Activated naive CD4-positive, alpha-beta T cell treated with anti-CD3 and anti-CD28 coated beads, Interleukin-2, amount 50 U/mL, for 72 hours (primary cell): ENCODE results near the gene GNAI2. TPM values are rescaled to one million over a fixed set of nuclear protein-coding genes. Genes with fewer than 3 reads are reported as not detected.
A peak's percentile ranks its signal among the peaks of the same experiment; 100 is the strongest.
"Not testable (repeated sequence)": the region's sequence is repeated elsewhere in the genome, so short reads cannot be mapped to it uniquely, and the experiment has no call there.

Experiments used
- ATAC-seq, 2 donors: fragments of 150-1000 bp; cut with Tn5 transposase; 2 replicates each; pipeline ENCODE4 v1.10.0; 2021; ENCODE audit warnings: mild to moderate bottlenecking in 2 of 2, moderate library complexity in 2 of 2
- DNase-seq, 2 donors: peaks; one replicate each; pipeline ENCODE4 v3.0.0; 2021 to 2022; ENCODE audit warnings: low spot score in 2 of 2
- H3K27ac Mint-ChIP-seq, 2 donors: one replicate each; pipeline ENCODE4 v1.8.0; 2022; ENCODE audit warnings: mild to moderate bottlenecking in 2 of 2, mixed read lengths in 2 of 2
- H3K36me3 Mint-ChIP-seq, 2 donors: one replicate each; pipeline ENCODE4 v1.8.0; 2022; ENCODE audit warnings: mixed read lengths in 2 of 2
- H3K9me3 Mint-ChIP-seq, 2 donors: one replicate each; pipeline ENCODE4 v1.8.0; 2022; ENCODE audit warnings: mixed read lengths in 2 of 2
- total RNA-seq, 2 donors: library from RNA; stranded (reverse); gene quantifications; one replicate each; pipeline ENCODE4 v1.2.3, GENCODE V29; 2022

The GNAI2 gene
- total RNA-seq, 2 donors from 2014 or later, result 313 to 349 TPM

GRCh38 chr3:50202353-50203112, 33.5 kb upstream of the GNAI2 start:
- ATAC-seq (no peak), DNase-seq (no peak)
- H3K36me3 Mint-ChIP-seq, result no peaks in the 10 kb centered on the region
- no peaks in the 10 kb centered on the region for H3K9me3 Mint-ChIP-seq
- no peak overlapping the region for H3K27ac Mint-ChIP-seq

- Mint-ChIP-seq H3K9me3 (no peaks in the 10 kb centered on the region), H3K27ac (no peak overlapping the region), H3K36me3 (no peaks in the 10 kb centered on the region)
- ATAC-seq (no peak), DNase-seq (no peak)
These were observed 32.7 kb upstream of the GNAI2 start for GRCh38 chr3:50203113-50203808.

- no peak overlapping the region for H3K27ac Mint-ChIP-seq
- no peaks in the 10 kb centered on the region for H3K9me3 Mint-ChIP-seq
These were observed 31.9 kb upstream of the GNAI2 start for GRCh38 chr3:50203809-50204803.

GRCh38 chr3:50204804-50205412, 31.1 kb upstream of the GNAI2 start, which contains the start of gene SLC38A3:
Gene SLC38A3, plus strand, starts transcription at chr3:50205271. Its CDS starts 8,929 bp downstream, at chr3:50214200.
- DNase-seq (no peak), ATAC-seq (peak; percentile 22 to 64)
- H3K36me3 Mint-ChIP-seq, result no peaks in the 10 kb centered on the region
- H3K9me3 Mint-ChIP-seq, result no peaks in the 10 kb centered on the region
- no peak within 1 kb of the TSS for H3K27ac Mint-ChIP-seq

More at GRCh38 chr3:50203809-50204803, 31.9 kb upstream of the GNAI2 start:
- ATAC-seq (no peak), DNase-seq (no peak)
- H3K36me3 Mint-ChIP-seq, result no peaks in the 10 kb centered on the region

- Mint-ChIP-seq H3K27ac (no peak overlapping the region), H3K9me3 (no peaks in the 10 kb centered on the region), H3K36me3 (no peaks in the 10 kb centered on the region)
- DNase-seq, result peak in 1 of 2 donors; percentile 45
- ATAC-seq, result peak; percentile 29 to 71
These were observed 30.4 kb upstream of the GNAI2 start for GRCh38 chr3:50205413-50206276.

GRCh38 chr3:50207359-50208042, 28.5 kb upstream of the GNAI2 start:
- no peak overlapping the region for H3K27ac Mint-ChIP-seq
- DNase-seq (no peak), ATAC-seq (no peak)
- no peaks in the 10 kb centered on the region for H3K9me3 Mint-ChIP-seq
- H3K36me3 Mint-ChIP-seq, result no peaks in the 10 kb centered on the region

GRCh38 chr3:50208677-50209344, 27.2 kb upstream of the GNAI2 start:
- no peak for ATAC-seq
- H3K36me3 Mint-ChIP-seq, result no peaks in the 10 kb centered on the region
- DNase-seq, result no peak
- H3K27ac Mint-ChIP-seq, result no peak overlapping the region
- H3K9me3 Mint-ChIP-seq, result no peaks in the 10 kb centered on the region

- Mint-ChIP-seq H3K9me3 (no peaks in the 10 kb centered on the region), H3K36me3 (no peaks in the 10 kb centered on the region), H3K27ac (no peak overlapping the region)
- ATAC-seq (no peak), DNase-seq (no peak)
These were observed 25.9 kb upstream of the GNAI2 start for GRCh38 chr3:50210176-50210509.

- Mint-ChIP-seq H3K9me3 (no peaks in the 10 kb centered on the region), H3K27ac (no peak overlapping the region), H3K36me3 (no peaks in the 10 kb centered on the region)
- ATAC-seq (no peak), DNase-seq (no peak)
These were observed 25.3 kb upstream of the GNAI2 start for GRCh38 chr3:50210510-50211367.

- not testable (repeated sequence) for H3K9me3 Mint-ChIP-seq, H3K36me3 Mint-ChIP-seq, ATAC-seq, DNase-seq, H3K27ac Mint-ChIP-seq
These were observed 24.7 kb upstream of the GNAI2 start for GRCh38 chr3:50211368-50211717.

- DNase-seq (no peak), ATAC-seq (peak; percentile 72 to 77)
- H3K27ac Mint-ChIP-seq, result peak overlapping the region; percentile 44 to 52
These were observed 24.1 kb upstream of the GNAI2 start for GRCh38 chr3:50211930-50212329.

GRCh38 chr3:50212502-50212901, 23.5 kb upstream of the GNAI2 start:
- no peaks in the 10 kb centered on the region for H3K36me3 Mint-ChIP-seq
- DNase-seq, result no peak
- H3K27ac Mint-ChIP-seq, result peak overlapping the region in 1 of 2 donors; percentile 52
- no peaks in the 10 kb centered on the region for H3K9me3 Mint-ChIP-seq
- no peak for ATAC-seq

More at GRCh38 chr3:50211930-50212329, 24.1 kb upstream of the GNAI2 start:
- no peaks in the 10 kb centered on the region for H3K9me3 Mint-ChIP-seq
- H3K36me3 Mint-ChIP-seq, result no peaks in the 10 kb centered on the region

GRCh38 chr3:50212971-50213370, 23.0 kb upstream of the GNAI2 start:
- DNase-seq (no peak), ATAC-seq (no peak)
- H3K36me3 Mint-ChIP-seq, result no peaks in the 10 kb centered on the region
- H3K27ac Mint-ChIP-seq, result no peak overlapping the region
- H3K9me3 Mint-ChIP-seq, result no peaks in the 10 kb centered on the region

- H3K36me3 Mint-ChIP-seq, result no peaks in the 10 kb centered on the region
These were observed 22.6 kb upstream of the GNAI2 start for GRCh38 chr3:50213373-50213772.

More at GRCh38 chr3:50213373-50213772, 22.6 kb upstream of the GNAI2 start:
- Mint-ChIP-seq H3K9me3 (no peaks in the 10 kb centered on the region), H3K27ac (no peak overlapping the region)
- ATAC-seq, result no peak
- no peak for DNase-seq
